Activated naive CD4-positive, alpha-beta T cell (primary cell): Measurements from ENCODE around the gene IL17RB.

Experiments used
- DNase-seq, 4 experiments: peaks; one replicate each; lab custom pipeline; 2025; lab: John Stamatoyannopoulos, UW

Gene IL17RB

DNA sequence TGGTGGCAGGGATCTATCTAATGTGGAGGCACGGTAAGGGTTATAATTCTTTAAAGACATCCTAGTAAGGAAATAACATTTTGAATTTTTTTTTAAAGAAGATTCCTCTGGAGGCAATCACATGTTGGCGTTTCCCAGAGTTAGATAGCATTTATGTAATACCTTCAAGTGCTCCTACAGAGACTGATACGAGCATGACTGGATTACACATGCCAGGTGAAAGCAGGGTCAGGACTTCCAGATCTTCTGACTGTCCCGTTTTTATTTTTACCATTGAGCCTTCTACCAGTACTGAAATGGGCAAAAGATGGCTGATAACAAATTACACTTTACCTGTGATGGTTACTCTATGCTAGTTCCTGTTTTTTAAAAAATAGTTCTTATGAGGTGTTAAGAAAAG, 13.8 kb downstream of the IL17RB start:
- no peak for DNase-seq

GRCh38 chr3:53862241-53862640, 15.9 kb downstream of the IL17RB start:
- DNase-seq, result no peak

- DNase-seq, result no peak
Observed at GRCh38 chr3:53863145-53863544, 16.8 kb downstream of the IL17RB start.

- DNase-seq, result no peak
Observed at GRCh38 chr3:53865732-53866499, 19.5 kb downstream of the IL17RB start.

DNA sequence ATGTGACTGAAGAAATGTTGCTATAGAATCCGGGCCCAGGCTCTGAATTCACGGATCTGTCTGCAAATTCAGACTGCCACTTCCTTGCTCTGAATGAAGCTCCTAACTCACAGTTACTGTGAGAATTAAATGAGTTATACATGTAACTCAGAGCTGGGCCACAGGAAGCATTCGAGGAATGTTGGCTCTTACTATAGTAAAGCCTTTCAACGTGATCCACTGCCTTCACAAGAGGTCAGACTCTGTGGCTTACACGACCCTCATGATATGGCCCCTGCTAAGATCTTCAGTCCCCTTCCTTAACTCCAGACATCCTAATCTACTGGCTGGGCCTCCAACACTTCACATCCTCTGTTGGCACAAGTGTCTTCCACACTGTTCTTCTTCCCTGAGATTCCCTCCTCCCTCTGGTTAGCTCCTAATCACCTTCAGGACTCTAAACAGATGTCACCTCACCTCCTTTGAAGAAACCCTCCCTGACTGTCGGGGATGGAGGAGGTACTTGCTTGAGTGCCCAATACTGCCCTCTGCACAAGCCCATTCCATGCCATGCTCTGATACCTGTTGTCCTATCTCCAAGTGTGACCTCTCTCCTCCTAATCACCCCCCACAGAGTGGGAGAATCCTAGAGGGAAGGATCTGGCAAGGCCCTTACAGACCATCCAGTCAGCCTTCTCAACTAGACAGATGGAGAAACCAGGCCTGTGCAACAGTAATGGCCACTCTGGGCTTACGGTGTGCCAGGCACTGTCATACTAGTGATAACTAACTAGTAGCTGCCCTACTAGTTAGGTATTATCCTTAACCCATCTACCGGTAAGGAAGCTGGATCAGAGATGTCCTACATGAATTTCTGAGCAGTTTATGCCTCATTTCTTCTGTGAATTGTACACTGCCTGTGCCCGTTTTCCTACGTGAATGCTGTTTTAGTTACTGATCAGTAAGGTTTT, 34.3 kb downstream of the IL17RB start:
- no peak for DNase-seq

DNA sequence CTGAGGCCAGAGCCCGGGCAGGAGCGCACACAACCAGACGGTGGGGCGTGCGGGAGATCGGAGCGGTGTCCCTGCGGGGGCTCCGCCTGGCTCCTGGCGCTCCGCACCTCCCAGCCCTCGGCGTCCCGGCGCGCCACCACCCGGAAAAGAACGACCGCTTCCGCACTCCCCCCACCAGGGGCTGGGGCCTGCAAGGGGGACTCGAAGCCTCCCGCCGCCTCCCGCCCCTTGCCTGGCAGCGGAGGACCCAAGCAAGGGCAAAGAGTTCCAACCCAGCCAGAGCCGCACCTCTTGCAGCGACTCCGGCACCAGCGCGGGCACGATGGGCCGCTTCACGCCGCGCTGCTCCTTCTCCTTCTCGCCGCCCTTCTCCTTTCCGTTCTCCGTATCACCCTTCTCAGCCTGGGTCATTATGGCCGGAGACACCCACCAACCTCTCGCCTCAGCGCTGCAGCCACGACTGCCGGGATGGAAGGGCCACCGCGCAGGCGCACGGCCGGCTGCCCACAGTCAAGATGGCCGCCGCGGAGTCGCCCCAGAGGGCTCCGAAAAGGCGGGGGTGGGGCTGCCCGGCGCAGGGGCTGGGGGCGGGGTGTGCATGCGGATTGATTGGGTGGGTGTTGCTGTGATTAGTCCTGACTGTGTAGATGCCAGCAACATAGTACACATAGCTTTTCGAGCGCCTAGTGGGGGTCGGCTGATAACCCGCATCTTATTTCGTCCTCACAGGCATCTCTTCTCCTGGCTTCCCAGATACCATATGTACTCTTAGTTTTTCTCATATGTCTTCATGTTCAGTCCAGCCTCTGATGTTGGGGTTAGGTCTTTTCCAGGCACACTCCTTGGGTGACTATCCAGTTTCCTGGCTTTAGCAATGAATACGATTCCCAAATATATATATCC, 35.6 kb downstream of the IL17RB start, which contains the start of gene ACTR8:
Gene ACTR8, minus strand, starts transcription at position 462 of the 903 bp plus-strand sequence. Its CDS starts 51 bp downstream, at position 411.
- peak; percentile 56 to 81 (median 70) for DNase-seq

- no peak for DNase-seq
Observed at GRCh38 chr3:53883008-53883407, 36.6 kb downstream of the IL17RB start.

- DNase-seq, result no peak
Observed at GRCh38 chr3:53884623-53885022, 38.3 kb downstream of the IL17RB start.

DNA sequence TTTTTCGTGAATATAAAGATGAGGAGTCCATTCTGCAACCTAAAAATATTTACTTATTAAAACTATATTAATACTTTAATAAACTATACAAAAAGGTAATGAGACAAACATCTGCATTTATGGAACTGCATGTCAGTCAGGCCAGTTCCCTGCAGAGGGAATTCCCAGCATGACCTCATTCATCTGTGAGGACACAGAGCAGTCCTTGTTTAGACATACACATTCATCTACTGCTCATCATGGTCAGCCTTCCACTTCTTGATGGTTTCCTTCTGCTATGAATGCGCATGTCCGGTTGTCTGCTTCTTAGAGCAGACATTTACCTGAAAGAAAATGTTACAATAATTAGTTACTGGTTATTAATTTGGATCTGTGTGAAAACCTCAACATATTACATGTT, 38.9 kb downstream of the IL17RB start:
- no peak for DNase-seq

DNA sequence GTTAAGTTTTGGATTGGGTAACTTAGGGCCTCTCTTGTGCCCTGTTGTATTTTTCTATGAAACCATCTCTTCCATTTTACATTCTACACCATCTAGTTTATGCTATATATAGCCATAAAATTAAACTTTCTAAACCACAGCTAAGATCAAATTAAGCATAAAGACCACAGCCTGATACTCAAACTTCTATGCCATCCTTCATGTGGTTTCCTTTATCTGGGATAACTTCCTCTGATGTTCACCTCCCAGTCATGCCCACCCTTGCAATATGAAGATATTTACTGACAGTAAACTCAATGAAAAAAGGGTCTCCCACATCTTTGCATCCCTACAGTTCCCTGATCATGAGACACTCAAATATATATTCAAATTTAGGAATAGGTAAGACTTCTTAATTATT, 41.1 kb downstream of the IL17RB start:
- no peak for DNase-seq

DNA sequence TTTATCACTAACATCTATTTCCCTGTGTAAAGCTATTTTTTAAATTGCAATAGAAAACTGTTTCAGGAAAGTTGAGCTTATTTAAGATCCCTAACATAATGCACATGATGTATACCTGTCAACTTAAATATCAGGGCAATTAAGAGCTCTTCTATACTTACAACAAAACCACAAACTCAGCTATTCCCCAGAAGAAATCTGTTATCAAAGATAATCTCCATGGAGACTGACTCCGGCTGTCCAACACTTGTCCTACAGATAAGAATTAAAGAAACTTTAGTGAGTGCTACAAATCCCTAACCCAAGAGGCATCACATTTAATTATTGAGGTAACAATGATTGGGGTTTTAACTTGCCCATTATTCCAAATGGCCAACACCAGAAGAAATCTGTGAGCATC, 41.9 kb downstream of the IL17RB start:
- no peak for DNase-seq

- DNase-seq, result peak in 1 of 4 experiments; percentile 5
Observed at GRCh38 chr3:53890726-53891475, 44.5 kb downstream of the IL17RB start.

- peak; percentile 87 to 92 (median 91) for DNase-seq
Observed at GRCh38 chr3:53891497-53892285, 45.3 kb downstream of the IL17RB start, which contains the start of gene SELENOK. SELENOK (minus strand) TSS chr3:53891859.

DNA sequence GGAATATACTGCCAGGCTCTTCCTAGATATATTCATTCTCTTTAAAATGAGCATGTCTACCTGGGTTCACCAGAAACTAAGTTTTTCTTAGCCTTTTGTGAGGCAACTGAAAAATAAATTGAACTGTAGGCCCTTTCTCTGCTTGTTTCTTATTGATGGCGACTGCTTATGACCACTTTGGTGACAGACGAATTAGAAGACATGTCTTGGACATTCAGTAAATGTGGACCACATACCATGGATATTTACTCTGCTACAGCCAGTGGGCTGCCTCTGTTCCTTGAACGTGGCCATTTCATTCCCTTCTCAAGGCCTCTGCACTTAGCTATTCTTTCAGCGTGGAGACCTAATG, 45.9 kb downstream of the IL17RB start:
- no peak for DNase-seq

DNA sequence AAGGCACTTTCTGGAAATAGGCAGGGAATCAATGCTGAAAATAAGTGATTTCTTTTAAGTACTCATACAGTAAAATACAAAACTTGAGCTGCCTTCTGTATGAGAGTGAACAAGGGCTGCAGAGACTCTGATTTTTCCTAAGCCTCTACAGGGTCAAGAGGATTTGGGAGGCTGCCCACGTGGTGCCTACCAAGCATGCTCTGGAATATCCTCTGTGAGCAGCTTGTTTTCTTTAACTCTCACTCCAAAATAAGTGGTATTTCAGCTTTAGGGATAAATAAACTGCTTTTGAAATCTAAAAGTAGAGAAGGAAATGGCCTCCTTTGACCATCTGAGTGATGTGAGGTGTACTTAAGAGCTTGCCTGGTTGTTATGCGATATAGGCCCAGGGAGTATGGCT, 53.4 kb downstream of the IL17RB start:
- no peak for DNase-seq

- DNase-seq, result no peak
Observed at GRCh38 chr3:53900666-53901331, 54.4 kb downstream of the IL17RB start.

DNA sequence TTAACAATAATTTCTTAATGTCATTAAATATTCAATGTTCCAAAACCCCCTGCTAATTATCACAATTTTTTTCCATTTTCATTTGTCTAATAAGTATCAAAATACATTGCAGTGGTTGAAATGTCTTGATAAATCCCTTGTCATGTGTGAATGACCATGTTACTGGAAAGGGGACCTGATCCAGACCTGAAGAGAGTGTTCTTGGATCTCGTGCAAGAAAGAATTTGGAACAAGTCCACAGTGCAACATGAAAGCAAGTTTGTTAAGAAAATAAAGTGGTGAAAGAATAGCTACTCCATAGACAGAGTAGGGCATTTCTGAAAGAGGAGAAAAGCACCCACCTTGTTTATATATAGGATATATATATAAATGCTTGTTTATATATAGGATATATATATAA, 55.7 kb downstream of the IL17RB start:
- no peak for DNase-seq

GRCh38 chr3:53902711-53903110, 56.3 kb downstream of the IL17RB start:
- no peak for DNase-seq

- no peak for DNase-seq
Observed at GRCh38 chr3:53913401-53913800, 67.0 kb downstream of the IL17RB start.
